HepG2 (cell line): ENCODE measurements around the gene SLC5A6. TPM values are rescaled to one million over a fixed set of nuclear protein-coding genes. Genes with fewer than 3 reads are reported as not detected.

Source experiments
- ELF1 ChIP-seq: sonication (generic); formaldehyde crosslinking; IDR thresholded peaks from 2 replicates; pipeline ENCODE4 v1.4.0; 2020; ENCODE audit warnings: missing genetic modification reagents
- ELF3 ChIP-seq: IDR thresholded peaks from 2 replicates; pipeline ENCODE4 v1.6.1; 2016; ENCODE audit warnings: missing genetic modification reagents, missing compliant biosample characterization
- ELF4 ChIP-seq: sonication (generic); formaldehyde crosslinking; IDR thresholded peaks from 2 replicates; pipeline ENCODE4 v1.5.0; 2020; ENCODE audit warnings: missing genetic modification reagents, mild to moderate bottlenecking, moderate library complexity, borderline replicate concordance
- HHEX ChIP-seq: IDR thresholded peaks from 2 replicates; pipeline ENCODE4 v1.6.1; 2016; ENCODE audit warnings: control low read depth
- NR1H2 ChIP-seq: sonication (generic); formaldehyde crosslinking; IDR thresholded peaks from 2 replicates; pipeline ENCODE4 v1.8.1; 2022; ENCODE audit warnings: low read depth, missing genetic modification reagents, borderline replicate concordance
- ZKSCAN1 ChIP-seq: fragments of 150-350 bp; IDR thresholded peaks from 2 replicates; pipeline ENCODE4 v1.6.1; 2014; ENCODE audit warnings: low read length
- ZNF234 ChIP-seq: sonication (generic); formaldehyde crosslinking; conservative IDR thresholded peaks from 2 replicates; pipeline ENCODE4 v1.5.1; 2020; ENCODE audit warnings: mild to moderate bottlenecking, missing genetic modification reagents
- ZNF431 ChIP-seq: sonication (generic); formaldehyde crosslinking; IDR thresholded peaks from 2 replicates; pipeline ENCODE4 v1.9.0; 2022; ENCODE audit warnings: missing genetic modification reagents, low read depth, mild to moderate bottlenecking, borderline replicate concordance
- ZNF776 ChIP-seq: sonication (generic); formaldehyde crosslinking; IDR thresholded peaks from 2 replicates; pipeline ENCODE4 v1.4.0; 2020; ENCODE audit warnings: mild to moderate bottlenecking, missing genetic modification reagents
- ZNF83 ChIP-seq: sonication (generic); formaldehyde crosslinking; IDR thresholded peaks from 2 replicates; pipeline ENCODE4 v1.4.0; 2020; ENCODE audit warnings: missing genetic modification reagents, mild to moderate bottlenecking, borderline replicate concordance
- polyA plus RNA-seq, 8 experiments: library from polyadenylated mRNA; depleted of rRNA in 3 of 8; stranded (reverse) in 7 of 8; unstranded in 1 of 8; fragments of >200 nt; fragmentation: Illumina TruSeq in 4 of 8; extraction: Trizol in 4 of 8; gene quantifications; 2 replicates each; pipeline versions ENCODE4 v1.2.1 to v1.2.3, GENCODE V29; 2011 to 2016; ENCODE audit warnings: low read depth in 4 of 8, missing spikeins in 1 of 8, mixed read lengths in 1 of 8; ENCODE audit not compliant: insufficient read depth in 1 of 8
- total RNA-seq, 5 experiments: library from RNA; depleted of rRNA; stranded (reverse); fragments of >200 nt; fragmentation: Illumina TruSeq; extraction: Trizol; gene quantifications; 2 replicates each; pipeline ENCODE4 v1.2.3, GENCODE V29; 2016; ENCODE audit warnings: low read depth in 1 of 5
- TF ChIP-seq, protein P1 (sequence below): sonication (generic); formaldehyde crosslinking; IDR thresholded peaks from one replicate; pipeline ENCODE4 v1.5.1; 2020; ENCODE audit warnings: mild to moderate bottlenecking, missing genetic modification reagents; ENCODE audit errors: not compliant biosample characterization
- TF ChIP-seq, protein P2 (sequence below): IDR thresholded peaks from 2 replicates; pipeline ENCODE4 v1.6.1; 2016
- TF ChIP-seq, protein P3 (sequence below): sonication (generic); formaldehyde crosslinking; IDR thresholded peaks from 2 replicates; pipeline ENCODE4 v1.8.0; 2022; ENCODE audit warnings: mild to moderate bottlenecking, missing genetic modification reagents, moderate library complexity
- TF ChIP-seq, protein P4 (sequence below): sonication (generic); formaldehyde crosslinking; IDR thresholded peaks from 2 replicates; pipeline ENCODE4 v1.9.0; 2021; ENCODE audit warnings: missing genetic modification reagents, borderline replicate concordance

Gene SLC5A6
- total and polyA plus RNA-seq, 2 of the 13 experiments (the other 11 are each of a cell fraction or from before 2014, with no cell fraction given): 135 to 417 TPM

DNA sequence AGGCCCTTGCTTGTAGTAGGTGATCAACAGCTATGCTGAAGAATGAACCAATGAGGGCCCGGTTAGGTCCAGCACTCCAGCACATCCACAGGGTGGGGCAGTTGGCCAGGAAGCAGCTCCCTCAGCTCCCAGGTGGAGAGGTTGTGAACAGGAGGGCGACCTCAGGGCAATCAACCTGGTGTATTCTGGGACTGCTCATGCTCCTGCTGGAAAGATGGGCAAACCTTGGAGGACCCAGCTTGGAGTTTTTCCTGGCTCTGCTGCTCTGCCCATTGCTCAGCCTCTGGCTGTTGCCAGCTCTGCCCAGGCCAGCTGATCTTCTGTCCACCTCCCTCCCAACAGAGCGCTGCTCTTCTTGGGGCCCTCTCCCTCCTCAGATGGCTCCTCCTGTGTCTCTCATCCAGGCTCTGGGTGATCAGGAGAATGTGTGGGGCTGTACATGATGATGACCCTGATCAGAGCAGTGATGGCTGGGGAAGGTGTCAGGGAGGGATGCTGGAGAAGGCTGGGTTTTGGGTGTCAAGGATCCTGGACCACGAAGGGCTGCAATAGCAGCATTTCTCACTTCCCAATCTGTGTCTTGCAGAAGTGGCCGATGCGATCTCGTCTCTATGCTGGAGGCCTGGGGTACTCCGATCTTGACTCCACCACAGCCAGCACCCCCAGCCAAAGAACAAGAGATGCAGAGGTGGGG, 59.8 kb downstream of the SLC5A6 start (continued):
- TF ChIP-seq, protein P1, sequence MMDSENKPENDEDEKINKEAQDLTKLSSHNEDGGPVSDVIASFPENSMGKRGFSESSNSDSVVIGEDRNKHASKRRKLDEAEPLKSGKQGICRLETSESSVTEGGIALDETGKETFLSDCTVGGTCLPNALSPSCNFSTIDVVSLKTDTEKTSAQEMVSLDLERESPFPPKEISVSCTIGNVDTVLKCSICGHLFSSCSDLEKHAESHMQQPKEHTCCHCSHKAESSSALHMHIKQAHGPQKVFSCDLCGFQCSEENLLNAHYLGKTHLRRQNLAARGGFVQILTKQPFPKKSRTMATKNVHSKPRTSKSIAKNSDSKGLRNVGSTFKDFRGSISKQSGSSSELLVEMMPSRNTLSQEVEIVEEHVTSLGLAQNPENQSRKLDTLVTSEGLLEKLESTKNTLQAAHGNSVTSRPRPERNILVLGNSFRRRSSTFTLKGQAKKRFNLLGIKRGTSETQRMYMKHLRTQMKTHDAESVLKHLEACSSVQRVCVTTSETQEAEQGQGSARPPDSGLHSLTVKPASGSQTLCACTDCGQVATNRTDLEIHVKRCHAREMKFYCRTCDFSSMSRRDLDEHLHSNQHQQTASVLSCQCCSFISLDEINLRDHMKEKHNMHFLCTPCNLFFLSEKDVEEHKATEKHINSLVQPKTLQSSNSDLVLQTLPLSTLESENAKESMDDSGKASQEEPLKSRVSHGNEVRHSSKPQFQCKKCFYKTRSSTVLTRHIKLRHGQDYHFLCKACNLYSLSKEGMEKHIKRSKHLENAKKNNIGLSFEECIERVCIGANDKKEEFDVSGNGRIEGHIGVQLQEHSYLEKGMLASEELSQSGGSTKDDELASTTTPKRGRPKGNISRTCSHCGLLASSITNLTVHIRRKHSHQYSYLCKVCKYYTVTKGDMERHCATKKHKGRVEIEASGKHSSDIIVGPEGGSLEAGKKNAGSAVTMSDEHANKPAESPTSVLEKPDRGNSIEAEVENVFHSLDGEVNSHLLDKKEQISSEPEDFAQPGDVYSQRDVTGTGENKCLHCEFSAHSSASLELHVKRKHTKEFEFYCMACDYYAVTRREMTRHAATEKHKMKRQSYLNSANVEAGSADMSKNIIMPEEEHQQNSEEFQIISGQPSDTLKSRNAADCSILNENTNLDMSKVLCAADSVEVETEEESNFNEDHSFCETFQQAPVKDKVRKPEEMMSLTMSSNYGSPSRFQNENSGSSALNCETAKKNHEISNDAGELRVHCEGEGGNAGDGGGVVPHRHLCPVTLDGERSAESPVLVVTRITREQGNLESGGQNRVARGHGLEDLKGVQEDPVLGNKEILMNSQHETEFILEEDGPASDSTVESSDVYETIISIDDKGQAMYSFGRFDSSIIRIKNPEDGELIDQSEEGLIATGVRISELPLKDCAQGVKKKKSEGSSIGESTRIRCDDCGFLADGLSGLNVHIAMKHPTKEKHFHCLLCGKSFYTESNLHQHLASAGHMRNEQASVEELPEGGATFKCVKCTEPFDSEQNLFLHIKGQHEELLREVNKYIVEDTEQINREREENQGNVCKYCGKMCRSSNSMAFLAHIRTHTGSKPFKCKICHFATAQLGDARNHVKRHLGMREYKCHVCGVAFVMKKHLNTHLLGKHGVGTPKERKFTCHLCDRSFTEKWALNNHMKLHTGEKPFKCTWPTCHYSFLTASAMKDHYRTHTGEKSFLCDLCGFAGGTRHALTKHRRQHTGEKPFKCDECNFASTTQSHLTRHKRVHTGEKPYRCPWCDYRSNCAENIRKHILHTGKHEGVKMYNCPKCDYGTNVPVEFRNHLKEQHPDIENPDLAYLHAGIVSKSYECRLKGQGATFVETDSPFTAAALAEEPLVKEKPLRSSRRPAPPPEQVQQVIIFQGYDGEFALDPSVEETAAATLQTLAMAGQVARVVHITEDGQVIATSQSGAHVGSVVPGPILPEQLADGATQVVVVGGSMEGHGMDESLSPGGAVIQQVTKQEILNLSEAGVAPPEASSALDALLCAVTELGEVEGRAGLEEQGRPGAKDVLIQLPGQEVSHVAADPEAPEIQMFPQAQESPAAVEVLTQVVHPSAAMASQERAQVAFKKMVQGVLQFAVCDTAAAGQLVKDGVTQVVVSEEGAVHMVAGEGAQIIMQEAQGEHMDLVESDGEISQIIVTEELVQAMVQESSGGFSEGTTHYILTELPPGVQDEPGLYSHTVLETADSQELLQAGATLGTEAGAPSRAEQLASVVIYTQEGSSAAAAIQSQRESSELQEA (CRISPR knock-in tag): no peak
- TF ChIP-seq ZNF83 (CRISPR knock-in tag): no peak
- TF ChIP-seq ZKSCAN1: no peak
- TF ChIP-seq NR1H2 (CRISPR knock-in tag): no peak
- no peak for TF ChIP-seq ZNF234 (CRISPR knock-in tag)
- no peak for TF ChIP-seq ZNF776 (CRISPR knock-in tag)
- no peak for TF ChIP-seq ZNF431 (CRISPR knock-in tag)
- no peak for TF ChIP-seq HHEX (CRISPR knock-in tag)
- TF ChIP-seq, protein P2, sequence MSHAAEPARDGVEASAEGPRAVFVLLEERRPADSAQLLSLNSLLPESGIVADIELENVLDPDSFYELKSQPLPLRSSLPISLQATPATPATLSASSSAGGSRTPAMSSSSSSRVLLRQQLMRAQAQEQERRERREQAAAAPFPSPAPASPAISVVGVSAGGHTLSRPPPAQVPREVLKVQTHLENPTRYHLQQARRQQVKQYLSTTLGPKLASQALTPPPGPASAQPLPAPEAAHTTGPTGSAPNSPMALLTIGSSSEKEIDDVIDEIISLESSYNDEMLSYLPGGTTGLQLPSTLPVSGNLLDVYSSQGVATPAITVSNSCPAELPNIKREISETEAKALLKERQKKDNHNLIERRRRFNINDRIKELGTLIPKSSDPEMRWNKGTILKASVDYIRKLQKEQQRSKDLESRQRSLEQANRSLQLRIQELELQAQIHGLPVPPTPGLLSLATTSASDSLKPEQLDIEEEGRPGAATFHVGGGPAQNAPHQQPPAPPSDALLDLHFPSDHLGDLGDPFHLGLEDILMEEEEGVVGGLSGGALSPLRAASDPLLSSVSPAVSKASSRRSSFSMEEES (CRISPR knock-in tag): peak; percentile 21; the same call in 1 of the 2 replicates
- TF ChIP-seq, protein P3, sequence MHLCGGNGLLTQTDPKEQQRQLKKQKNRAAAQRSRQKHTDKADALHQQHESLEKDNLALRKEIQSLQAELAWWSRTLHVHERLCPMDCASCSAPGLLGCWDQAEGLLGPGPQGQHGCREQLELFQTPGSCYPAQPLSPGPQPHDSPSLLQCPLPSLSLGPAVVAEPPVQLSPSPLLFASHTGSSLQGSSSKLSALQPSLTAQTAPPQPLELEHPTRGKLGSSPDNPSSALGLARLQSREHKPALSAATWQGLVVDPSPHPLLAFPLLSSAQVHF (CRISPR knock-in tag): no peak
- no peak for TF ChIP-seq ELF1 (CRISPR knock-in tag)
- no peak for TF ChIP-seq ELF4
- peak; percentile 54 for TF ChIP-seq ELF3 (CRISPR knock-in tag)
- TF ChIP-seq, protein P4, sequence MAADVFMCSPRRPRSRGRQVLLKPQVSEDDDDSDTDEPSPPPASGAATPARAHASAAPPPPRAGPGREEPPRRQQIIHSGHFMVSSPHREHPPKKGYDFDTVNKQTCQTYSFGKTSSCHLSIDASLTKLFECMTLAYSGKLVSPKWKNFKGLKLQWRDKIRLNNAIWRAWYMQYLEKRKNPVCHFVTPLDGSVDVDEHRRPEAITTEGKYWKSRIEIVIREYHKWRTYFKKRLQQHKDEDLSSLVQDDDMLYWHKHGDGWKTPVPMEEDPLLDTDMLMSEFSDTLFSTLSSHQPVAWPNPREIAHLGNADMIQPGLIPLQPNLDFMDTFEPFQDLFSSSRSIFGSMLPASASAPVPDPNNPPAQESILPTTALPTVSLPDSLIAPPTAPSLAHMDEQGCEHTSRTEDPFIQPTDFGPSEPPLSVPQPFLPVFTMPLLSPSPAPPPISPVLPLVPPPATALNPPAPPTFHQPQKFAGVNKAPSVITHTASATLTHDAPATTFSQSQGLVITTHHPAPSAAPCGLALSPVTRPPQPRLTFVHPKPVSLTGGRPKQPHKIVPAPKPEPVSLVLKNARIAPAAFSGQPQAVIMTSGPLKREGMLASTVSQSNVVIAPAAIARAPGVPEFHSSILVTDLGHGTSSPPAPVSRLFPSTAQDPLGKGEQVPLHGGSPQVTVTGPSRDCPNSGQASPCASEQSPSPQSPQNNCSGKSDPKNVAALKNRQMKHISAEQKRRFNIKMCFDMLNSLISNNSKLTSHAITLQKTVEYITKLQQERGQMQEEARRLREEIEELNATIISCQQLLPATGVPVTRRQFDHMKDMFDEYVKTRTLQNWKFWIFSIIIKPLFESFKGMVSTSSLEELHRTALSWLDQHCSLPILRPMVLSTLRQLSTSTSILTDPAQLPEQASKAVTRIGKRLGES (CRISPR knock-in tag): no peak
